Adrenal gland (tissue), 5 donors: ENCODE results near the gene CACNA1D.

Source experiments
- CTCF ChIP-seq, 6 experiments: fragments of 450-650 bp in 4 of 6; fragments of 200-600 bp in 2 of 6; sonication (generic) in 1 of 6; IDR thresholded peaks; 1 replicate in 5 of 6; 2 replicates in 1 of 6; pipeline versions ENCODE4 v1.5.1 to v1.8.0; 2016 to 2021; ENCODE audit warnings: antibody characterized with exemption in 6 of 6, mild to moderate bottlenecking in 2 of 6, moderate library complexity in 1 of 6
- POLR2A ChIP-seq, 2 donors: fragments of 450-650 bp; IDR thresholded peaks; one replicate each; pipeline ENCODE4 v1.6.1; 2017; ENCODE audit warnings: antibody characterized with exemption in 2 of 2, mild to moderate bottlenecking in 2 of 2, moderate library complexity in 1 of 2
- donor health status: DM: no; HTN: no; CAD: no.

- no peak for TF ChIP-seq CTCF (IDR thresholded peaks at IDR 0.05)
- no peak for TF ChIP-seq POLR2A (IDR thresholded peaks at IDR 0.05)
These were observed 31.6 kb downstream of the CACNA1D start for GRCh38 chr3:53525765-53526703.
